Dermis blood vessel endothelial cell (primary cell): ENCODE results near the gene TBL1Y. TPM values are rescaled to one million over a fixed set of nuclear protein-coding genes. Genes with fewer than 3 reads are reported as not detected.
"Not testable (repeated sequence)": the region's sequence is repeated elsewhere in the genome, so short reads cannot be mapped to it uniquely, and the experiment has no call there.

Experiments used
- DNase-seq: peaks from one replicate; pipeline ENCODE4 v3.0.0; 2010
- total RNA-seq: library from RNA; depleted of rRNA; stranded (reverse); fragments of >200 nt; gene quantifications from 2 replicates; pipeline ENCODE4 v1.2.3, GENCODE V29; 2014

Gene TBL1Y
- total RNA-seq, 1 donor from 2014 or later: not detected

GRCh38 chrY:6974971-6975370 lies 64.5 kb downstream of the TBL1Y start:
- no peak for DNase-seq

GRCh38 chrY:6977783-6978182 lies 67.3 kb downstream of the TBL1Y start:
- no peak for DNase-seq

GRCh38 chrY:6983221-6983620 lies 72.7 kb downstream of the TBL1Y start:
- DNase-seq: no peak

- DNase-seq: no peak
These were observed 77.3 kb downstream of the TBL1Y start for GRCh38 chrY:6987811-6988210.

- DNase-seq: no peak
These were observed 79.6 kb downstream of the TBL1Y start for GRCh38 chrY:6989886-6990620.

GRCh38 chrY:6992041-6992440 lies 81.5 kb downstream of the TBL1Y start:
- no peak for DNase-seq

- no peak for DNase-seq
These were observed 85.5 kb downstream of the TBL1Y start for GRCh38 chrY:6995987-6996386.

GRCh38 chrY:6997503-6998066 lies 87.1 kb downstream of the TBL1Y start:
- no peak for DNase-seq

GRCh38 chrY:6999905-7000304 lies 89.4 kb downstream of the TBL1Y start:
- no peak for DNase-seq

- DNase-seq: no peak
These were observed 92.1 kb downstream of the TBL1Y start for GRCh38 chrY:7002581-7002980.

- DNase-seq: no peak
These were observed 97.4 kb downstream of the TBL1Y start for GRCh38 chrY:7007911-7008310.

- no peak for DNase-seq
These were observed 98.3 kb downstream of the TBL1Y start for GRCh38 chrY:7008578-7009355.

GRCh38 chrY:7013051-7013450 lies 102.6 kb downstream of the TBL1Y start:
- no peak for DNase-seq

GRCh38 chrY:7016521-7016920 lies 106.0 kb downstream of the TBL1Y start:
- no peak for DNase-seq

GRCh38 chrY:7017244-7018080 lies 107.0 kb downstream of the TBL1Y start:
- DNase-seq: no peak

GRCh38 chrY:7039037-7039436 lies 128.5 kb downstream of the TBL1Y start:
- DNase-seq: no peak

- no peak for DNase-seq
These were observed 130.2 kb downstream of the TBL1Y start for GRCh38 chrY:7040662-7041061.

GRCh38 chrY:7041983-7042382 lies 131.5 kb downstream of the TBL1Y start:
- DNase-seq: no peak

GRCh38 chrY:7052461-7052860 lies 142.0 kb downstream of the TBL1Y start:
- DNase-seq: not testable (repeated sequence)

- no peak for DNase-seq
These were observed 146.4 kb downstream of the TBL1Y start for GRCh38 chrY:7056886-7057285.

- no peak for DNase-seq
These were observed 168.2 kb downstream of the TBL1Y start for GRCh38 chrY:7078725-7079124.

- DNase-seq: not testable (repeated sequence)
These were observed 170.1 kb downstream of the TBL1Y start for GRCh38 chrY:7080548-7080947.

GRCh38 chrY:7085606-7086005 lies 175.1 kb downstream of the TBL1Y start:
- DNase-seq: peak; percentile 43
